GM08714 (cell line): ENCODE data around the gene MCUR1.

ENCODE experiments used
- H3K4me3 ChIP-seq: fragments of 200-500 bp; sonication (Bioruptor generic); 2 replicates; pipeline ENCODE4 v1.5.1; 2014; ENCODE audit warnings: mild to moderate bottlenecking, low read length, inconsistent platforms
- ZNF274 ChIP-seq: IDR thresholded peaks from 2 replicates; pipeline ENCODE4 v1.6.1; 2012; ENCODE audit warnings: mild to moderate bottlenecking, low read depth, low read length

The MCUR1 gene

GRCh38 chr6:13743736-13744127 lies 70.6 kb downstream of the MCUR1 start:
- TF ChIP-seq ZNF274: no peak
- no peak overlapping the region; the same call in 1 of the 2 replicates for H3K4me3 ChIP-seq

- no peak for TF ChIP-seq ZNF274
- no peak overlapping the region; the same call in 1 of the 2 replicates for H3K4me3 ChIP-seq
These were observed 71.2 kb downstream of the MCUR1 start for GRCh38 chr6:13742961-13743735.

- H3K4me3 ChIP-seq: no peak overlapping the region
- no peak for TF ChIP-seq ZNF274
These were observed 73.0 kb downstream of the MCUR1 start for GRCh38 chr6:13741365-13741764.
